ENCODE data around the gene NXPH1. TPM values are rescaled to one million over a fixed set of nuclear protein-coding genes. Genes with fewer than 3 reads are reported as not detected.

NXPH1 gene
- total RNA-seq, 1 donor from 2014 or later = not detected

GRCh38 chr7:8390262-8390626, 43.2 kb upstream of the NXPH1 start:
- Histone ChIP-seq H3K4me3 (peak overlapping the region; percentile 12), H3K4me1 (peaks cover 4% of the 10 kb centered on the region), H3K79me2 (ENCODE audit: low read depth) (no peaks in the 10 kb centered on the region), H3K9me3 (ENCODE audit: low read depth) (no peaks in the 10 kb centered on the region), H3K27ac (no peak overlapping the region), H2AFZ (replicated peaks) (peak overlapping the region; percentile 85), H3F3A (ENCODE audit: low read depth) (no peaks in the 10 kb centered on the region), H3K4me2 (peak overlapping the region; percentile 56), H3K27me3 (no peaks in the 10 kb centered on the region), H3K9ac (no peak overlapping the region), H3K36me3 (no peaks in the 10 kb centered on the region), H4K20me1 (ENCODE audit: low read depth) (no peaks in the 10 kb centered on the region)
- DNase-seq (ENCODE audit: low spot score) = no peak
- H3K27me3 Mint-ChIP-seq (ENCODE audit: insufficient read depth, low read depth) = no peaks in the 10 kb centered on the region
- H3K27ac Mint-ChIP-seq = no peak overlapping the region
- no peaks in the 10 kb centered on the region for H3K9me3 Mint-ChIP-seq
- no peak overlapping the region for H3K4me3 Mint-ChIP-seq
- H3K4me1 Mint-ChIP-seq = peaks cover 24% of the 10 kb centered on the region
- H3K36me3 Mint-ChIP-seq = no peaks in the 10 kb centered on the region
- TF ChIP-seq, protein P1, sequence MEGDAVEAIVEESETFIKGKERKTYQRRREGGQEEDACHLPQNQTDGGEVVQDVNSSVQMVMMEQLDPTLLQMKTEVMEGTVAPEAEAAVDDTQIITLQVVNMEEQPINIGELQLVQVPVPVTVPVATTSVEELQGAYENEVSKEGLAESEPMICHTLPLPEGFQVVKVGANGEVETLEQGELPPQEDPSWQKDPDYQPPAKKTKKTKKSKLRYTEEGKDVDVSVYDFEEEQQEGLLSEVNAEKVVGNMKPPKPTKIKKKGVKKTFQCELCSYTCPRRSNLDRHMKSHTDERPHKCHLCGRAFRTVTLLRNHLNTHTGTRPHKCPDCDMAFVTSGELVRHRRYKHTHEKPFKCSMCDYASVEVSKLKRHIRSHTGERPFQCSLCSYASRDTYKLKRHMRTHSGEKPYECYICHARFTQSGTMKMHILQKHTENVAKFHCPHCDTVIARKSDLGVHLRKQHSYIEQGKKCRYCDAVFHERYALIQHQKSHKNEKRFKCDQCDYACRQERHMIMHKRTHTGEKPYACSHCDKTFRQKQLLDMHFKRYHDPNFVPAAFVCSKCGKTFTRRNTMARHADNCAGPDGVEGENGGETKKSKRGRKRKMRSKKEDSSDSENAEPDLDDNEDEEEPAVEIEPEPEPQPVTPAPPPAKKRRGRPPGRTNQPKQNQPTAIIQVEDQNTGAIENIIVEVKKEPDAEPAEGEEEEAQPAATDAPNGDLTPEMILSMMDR (IDR thresholded peaks at IDR 0.05) = no peak

DNA sequence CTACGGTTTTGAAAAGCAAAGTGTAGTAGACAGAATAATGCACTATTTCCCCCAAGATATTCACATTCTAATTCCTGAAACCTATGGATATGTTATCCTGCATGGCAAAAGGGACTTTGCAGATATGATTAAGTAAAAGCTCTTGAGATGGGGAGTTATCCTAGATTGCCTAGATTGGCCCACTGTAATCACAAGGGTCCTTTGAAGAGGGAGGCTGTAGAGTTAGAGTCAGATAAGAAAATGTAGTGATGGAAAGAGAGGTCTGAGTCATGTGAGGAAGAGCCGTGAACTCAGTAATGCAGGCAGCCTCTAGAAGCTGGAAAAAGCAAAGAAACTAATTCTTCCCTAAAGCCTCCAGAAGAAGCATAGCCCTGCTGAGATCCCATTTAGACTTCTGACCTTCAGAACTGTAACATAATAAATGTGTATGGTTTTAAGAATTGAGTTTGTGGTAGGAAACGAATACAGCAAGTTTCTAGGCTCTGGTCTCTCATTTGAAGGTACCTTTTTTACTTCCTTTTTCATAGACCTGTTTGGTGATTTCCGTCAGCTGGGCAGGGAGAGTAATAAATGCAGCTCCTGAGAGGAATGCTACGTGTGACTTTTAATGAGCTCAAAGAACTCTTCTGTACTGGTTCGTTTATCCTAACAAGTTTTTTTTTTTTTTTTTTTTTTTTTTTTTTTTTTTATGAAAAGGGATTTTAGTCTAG, 41.9 kb upstream of the NXPH1 start:
- Histone ChIP-seq H3K9me3 (ENCODE audit: low read depth) (no peaks in the 10 kb centered on the region), H4K20me1 (ENCODE audit: low read depth) (no peaks in the 10 kb centered on the region), H2AFZ (replicated peaks) (no peak overlapping the region), H3K4me3 (no peak overlapping the region), H3K9ac (no peak overlapping the region), H3K4me2 (no peak overlapping the region), H3K36me3 (no peaks in the 10 kb centered on the region), H3K4me1 (peaks cover 4% of the 10 kb centered on the region), H3F3A (ENCODE audit: low read depth) (no peaks in the 10 kb centered on the region), H3K79me2 (ENCODE audit: low read depth) (no peaks in the 10 kb centered on the region), H3K27ac (no peak overlapping the region), H3K27me3 (no peaks in the 10 kb centered on the region)
- no peak for DNase-seq (ENCODE audit: low spot score)
- peaks cover 24% of the 10 kb centered on the region for H3K4me1 Mint-ChIP-seq
- no peaks in the 10 kb centered on the region for H3K27me3 Mint-ChIP-seq (ENCODE audit: insufficient read depth, low read depth)
- no peak overlapping the region for H3K4me3 Mint-ChIP-seq
- no peaks in the 10 kb centered on the region for H3K36me3 Mint-ChIP-seq
- H3K9me3 Mint-ChIP-seq = peaks cover 1% of the 10 kb centered on the region
- TF ChIP-seq, protein P1 (IDR thresholded peaks at IDR 0.05) = no peak
- TF ChIP-seq EZH2 (IDR thresholded peaks at IDR 0.05) (no peak), EZH2phosphoT487 (IDR thresholded peaks at IDR 0.05) (no peak)
- H3K27ac Mint-ChIP-seq = no peak overlapping the region

DNA sequence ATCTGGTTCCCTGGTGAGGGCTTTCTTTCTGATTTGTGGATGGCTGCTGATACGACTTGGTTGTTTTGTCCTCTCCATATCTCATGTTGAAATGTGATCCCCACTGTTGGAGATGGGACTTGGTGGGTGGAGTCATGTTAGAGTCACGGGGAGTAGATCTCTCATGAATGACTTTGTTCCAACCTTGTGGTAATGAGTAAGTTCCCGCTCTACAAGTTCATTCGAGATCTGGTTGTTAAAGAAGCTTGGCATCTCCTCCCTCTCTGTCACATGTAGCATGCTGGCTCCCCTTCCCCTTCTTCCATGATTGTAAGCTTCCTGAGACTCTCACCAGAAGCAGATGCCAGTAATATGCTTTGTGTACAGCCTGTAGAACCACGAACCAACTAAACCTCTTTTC, 37.1 kb upstream of the NXPH1 start:
- Histone ChIP-seq H2AFZ (replicated peaks) (no peak overlapping the region), H3K4me2 (no peak overlapping the region), H3K4me1 (no peaks in the 10 kb centered on the region), H3K36me3 (no peaks in the 10 kb centered on the region), H3K27me3 (no peaks in the 10 kb centered on the region), H3K9me3 (ENCODE audit: low read depth) (no peaks in the 10 kb centered on the region), H3F3A (ENCODE audit: low read depth) (no peaks in the 10 kb centered on the region), H4K20me1 (ENCODE audit: low read depth) (no peaks in the 10 kb centered on the region), H3K9ac (no peak overlapping the region), H3K27ac (no peak overlapping the region), H3K79me2 (ENCODE audit: low read depth) (no peaks in the 10 kb centered on the region), H3K4me3 (no peak overlapping the region)
- no peak for TF ChIP-seq EZH2 (IDR thresholded peaks at IDR 0.05)
- TF ChIP-seq, protein P1 (IDR thresholded peaks at IDR 0.05) = no peak
- TF ChIP-seq EZH2phosphoT487 (IDR thresholded peaks at IDR 0.05) = no peak
- H3K4me1 Mint-ChIP-seq = peaks cover 2% of the 10 kb centered on the region
- H3K9me3 Mint-ChIP-seq = peaks cover 2% of the 10 kb centered on the region
- no peak for DNase-seq (ENCODE audit: low spot score)
- no peak overlapping the region for H3K4me3 Mint-ChIP-seq
- H3K27me3 Mint-ChIP-seq (ENCODE audit: insufficient read depth, low read depth) = peaks cover 2% of the 10 kb centered on the region
- no peaks in the 10 kb centered on the region for H3K36me3 Mint-ChIP-seq
- no peak overlapping the region for H3K27ac Mint-ChIP-seq
